ENCODE measurements around the gene MACROH2A1.

The MACROH2A1 gene

GRCh38 chr5:135435467-135436330 lies 36.7 kb upstream of the MACROH2A1 start:
- DNase-seq, result no peak

- no peak for DNase-seq
These were observed 35.8 kb upstream of the MACROH2A1 start for GRCh38 chr5:135434591-135435466.

GRCh38 chr5:135433681-135434426 lies 34.8 kb upstream of the MACROH2A1 start:
- DNase-seq, result no peak

GRCh38 chr5:135432113-135432512 lies 33.1 kb upstream of the MACROH2A1 start:
- DNase-seq, result no peak

GRCh38 chr5:135430135-135430437 lies 31.1 kb upstream of the MACROH2A1 start:
- no peak for DNase-seq

- DNase-seq, result no peak
These were observed 30.5 kb upstream of the MACROH2A1 start for GRCh38 chr5:135429301-135430134.

- DNase-seq, result no peak
These were observed 29.6 kb upstream of the MACROH2A1 start for GRCh38 chr5:135428586-135428985.

- DNase-seq, result no peak
These were observed 27.4 kb upstream of the MACROH2A1 start for GRCh38 chr5:135426102-135427082.

GRCh38 chr5:135425641-135426040 lies 26.6 kb upstream of the MACROH2A1 start:
- no peak for DNase-seq

GRCh38 chr5:135423846-135424168 lies 24.8 kb upstream of the MACROH2A1 start:
- DNase-seq, result no peak

- no peak for DNase-seq
These were observed 24.3 kb upstream of the MACROH2A1 start for GRCh38 chr5:135423146-135423845.

GRCh38 chr5:135422419-135422818 lies 23.4 kb upstream of the MACROH2A1 start:
- no peak for DNase-seq

- no peak for DNase-seq
These were observed 18.1 kb upstream of the MACROH2A1 start for GRCh38 chr5:135417083-135417482.

- DNase-seq, result no peak
These were observed 6.1 kb upstream of the MACROH2A1 start for GRCh38 chr5:135405082-135405481.

GRCh38 chr5:135402031-135402430 lies 3.0 kb upstream of the MACROH2A1 start:
- DNase-seq, result no peak

GRCh38 chr5:135400866-135401265 lies 1.8 kb upstream of the MACROH2A1 start:
- no peak for DNase-seq

- DNase-seq, result no peak
These were observed 937 bp upstream of the MACROH2A1 start for GRCh38 chr5:135399794-135400542.

- DNase-seq, result peak; percentile 78
These were observed 724 bp downstream of the MACROH2A1 start for GRCh38 chr5:135398160-135398854.

GRCh38 chr5:135397084-135397483 lies 1.9 kb downstream of the MACROH2A1 start:
- DNase-seq, result no peak
